PC-3 (cell line): Measurements from ENCODE around the gene TOM1L2.

Experiments used
- CTCF ChIP-seq: fragments of 300-600 bp; sonication (generic); conservative IDR thresholded peaks from 2 replicates; pipeline ENCODE4 v1.5.1; 2017; ENCODE audit warnings: antibody characterized with exemption, low read depth, mild to moderate bottlenecking, low read length
- EZH2 ChIP-seq: fragments of 300-600 bp; sonication (generic); IDR thresholded peaks from one replicate; pipeline ENCODE4 v1.6.1; 2017; ENCODE audit warnings: antibody characterized with exemption, mild to moderate bottlenecking, low read length; ENCODE audit not compliant: unreplicated experiment

- TF ChIP-seq CTCF (peak; percentile 97), EZH2 (no peak)
These were observed 81.1 kb downstream of the TOM1L2 start for GRCh38 chr17:17890773-17891759.
